Measurements from ENCODE around the gene PTMA.

PTMA gene

GRCh38 chr2:231701456-231702373 is 6.6 kb upstream of the PTMA start:
- Histone ChIP-seq H3K9me3 (ENCODE audit: control insufficient read depth, insufficient read depth, low read length) (no peaks in the 10 kb centered on the region), H3K27me3 (ENCODE audit: control insufficient read depth, insufficient read depth, low read length) (no peaks in the 10 kb centered on the region), H3K4me3 (ENCODE audit: low read length) (no peak overlapping the region), H3K36me3 (ENCODE audit: control insufficient read depth, insufficient read depth, low read length) (no peaks in the 10 kb centered on the region), H3K4me1 (ENCODE audit: control insufficient read depth, insufficient read depth, low read length) (0 out of 2 replicates have a peak, but pooled peaks cover 2% of the 10 kb centered on the region), H3K27ac (ENCODE audit: low read length) (no peak overlapping the region)
- no CpG with 5 or more reads among the region's 22 CpGs for WGBS (ENCODE audit: insufficient coverage, insufficient read length)
- no peak for DNase-seq (ENCODE audit: low read depth, low spot score)

GRCh38 chr2:231704017-231704416 is 4.3 kb upstream of the PTMA start:
- DNase-seq (ENCODE audit: low read depth, low spot score) = no peak
- H3K9me3 ChIP-seq (ENCODE audit: control insufficient read depth, insufficient read depth, low read length) = no peaks in the 10 kb centered on the region
- no peaks in the 10 kb centered on the region; the same call in 1 of the 2 replicates for H3K36me3 ChIP-seq (ENCODE audit: control insufficient read depth, insufficient read depth, low read length)
- H3K27me3 ChIP-seq (ENCODE audit: control insufficient read depth, insufficient read depth, low read length) = no peaks in the 10 kb centered on the region
- H3K4me1 ChIP-seq (ENCODE audit: control insufficient read depth, insufficient read depth, low read length) = 0 out of 2 replicates have a peak, but pooled peaks cover 2% of the 10 kb centered on the region
- H3K4me3 ChIP-seq (ENCODE audit: low read length) = no peak overlapping the region
- H3K27ac ChIP-seq (ENCODE audit: low read length) = no peak overlapping the region
- no CpG with 5 or more reads among the region's 3 CpGs for WGBS (ENCODE audit: insufficient coverage, insufficient read length)

- no CpG with 5 or more reads among the region's 66 CpGs for WGBS (ENCODE audit: insufficient coverage, insufficient read length)
- H3K4me1 ChIP-seq (ENCODE audit: control insufficient read depth, insufficient read depth, low read length) = peaks cover 2% of the 10 kb centered on the region; the same call in 1 of the 2 replicates
- no peaks in the 10 kb centered on the region for H3K9me3 ChIP-seq (ENCODE audit: control insufficient read depth, insufficient read depth, low read length)
- H3K27me3 ChIP-seq (ENCODE audit: control insufficient read depth, insufficient read depth, low read length) = no peaks in the 10 kb centered on the region
- H3K4me3 ChIP-seq (ENCODE audit: low read length) = peak overlapping the region; percentile 89
- peaks cover 25% of the 10 kb centered on the region for H3K36me3 ChIP-seq (ENCODE audit: control insufficient read depth, insufficient read depth, low read length)
- peak; percentile 96 for DNase-seq (ENCODE audit: low read depth, low spot score)
- H3K27ac ChIP-seq (ENCODE audit: low read length) = no peak overlapping the region
These were observed 1.3 kb upstream of the PTMA start for GRCh38 chr2:231706731-231707624.

- Histone ChIP-seq H3K4me3 (ENCODE audit: low read length) (peak overlapping the region; percentile 89), H3K9me3 (ENCODE audit: control insufficient read depth, insufficient read depth, low read length) (no peaks in the 10 kb centered on the region), H3K27me3 (ENCODE audit: control insufficient read depth, insufficient read depth, low read length) (no peaks in the 10 kb centered on the region), H3K36me3 (ENCODE audit: control insufficient read depth, insufficient read depth, low read length) (peaks cover 31% of the 10 kb centered on the region), H3K4me1 (ENCODE audit: control insufficient read depth, insufficient read depth, low read length) (peaks cover 2% of the 10 kb centered on the region; the same call in 1 of the 2 replicates), H3K27ac (ENCODE audit: low read length) (no peak overlapping the region)
- no peak for DNase-seq (ENCODE audit: low read depth, low spot score)
- no CpG with 5 or more reads among the region's 30 CpGs for WGBS (ENCODE audit: insufficient coverage, insufficient read length)
These were observed 749 bp upstream of the PTMA start for GRCh38 chr2:231707625-231707926.

- H3K4me3 ChIP-seq (ENCODE audit: low read length) = peak overlapping the region; percentile 99
- peaks cover 35% of the 10 kb centered on the region for H3K36me3 ChIP-seq (ENCODE audit: control insufficient read depth, insufficient read depth, low read length)
- no CpG with 5 or more reads among the region's 118 CpGs for WGBS (ENCODE audit: insufficient coverage, insufficient read length)
- no peaks in the 10 kb centered on the region for H3K27me3 ChIP-seq (ENCODE audit: control insufficient read depth, insufficient read depth, low read length)
- no peak overlapping the region for H3K27ac ChIP-seq (ENCODE audit: low read length)
- H3K9me3 ChIP-seq (ENCODE audit: control insufficient read depth, insufficient read depth, low read length) = no peaks in the 10 kb centered on the region
- peaks cover 2% of the 10 kb centered on the region; the same call in 1 of the 2 replicates for H3K4me1 ChIP-seq (ENCODE audit: control insufficient read depth, insufficient read depth, low read length)
- no peak for DNase-seq (ENCODE audit: low read depth, low spot score)
These were observed 679 bp downstream of the PTMA start for GRCh38 chr2:231708773-231709635.

GRCh38 chr2:231709636-231709980 is 1.3 kb downstream of the PTMA start:
- Histone ChIP-seq H3K4me3 (ENCODE audit: low read length) (peak overlapping the region; percentile 99), H3K27me3 (ENCODE audit: control insufficient read depth, insufficient read depth, low read length) (no peaks in the 10 kb centered on the region), H3K27ac (ENCODE audit: low read length) (no peak overlapping the region), H3K36me3 (ENCODE audit: control insufficient read depth, insufficient read depth, low read length) (peaks cover 35% of the 10 kb centered on the region), H3K9me3 (ENCODE audit: control insufficient read depth, insufficient read depth, low read length) (no peaks in the 10 kb centered on the region), H3K4me1 (ENCODE audit: control insufficient read depth, insufficient read depth, low read length) (peaks cover 2% of the 10 kb centered on the region; the same call in 1 of the 2 replicates)
- no CpG with 5 or more reads among the region's 33 CpGs for WGBS (ENCODE audit: insufficient coverage, insufficient read length)
- DNase-seq (ENCODE audit: low read depth, low spot score) = no peak

- Histone ChIP-seq H3K27ac (ENCODE audit: low read length) (no peak overlapping the region), H3K27me3 (ENCODE audit: control insufficient read depth, insufficient read depth, low read length) (no peaks in the 10 kb centered on the region)
These were observed 1.9 kb downstream of the PTMA start for GRCh38 chr2:231709981-231710798.

GRCh38 chr2:231710799-231711676 is 2.7 kb downstream of the PTMA start:
- no CpG with 5 or more reads among the region's 43 CpGs for WGBS (ENCODE audit: insufficient coverage, insufficient read length)
- Histone ChIP-seq H3K4me3 (ENCODE audit: low read length) (peak overlapping the region; percentile 99), H3K36me3 (ENCODE audit: control insufficient read depth, insufficient read depth, low read length) (peaks cover 35% of the 10 kb centered on the region), H3K4me1 (ENCODE audit: control insufficient read depth, insufficient read depth, low read length) (no peaks in the 10 kb centered on the region; the same call in 1 of the 2 replicates), H3K27me3 (ENCODE audit: control insufficient read depth, insufficient read depth, low read length) (no peaks in the 10 kb centered on the region), H3K27ac (ENCODE audit: low read length) (no peak overlapping the region), H3K9me3 (ENCODE audit: control insufficient read depth, insufficient read depth, low read length) (no peaks in the 10 kb centered on the region)
- DNase-seq (ENCODE audit: low read depth, low spot score) = no peak

More at GRCh38 chr2:231709981-231710798, 1.9 kb downstream of the PTMA start:
- peak overlapping the region; percentile 99 for H3K4me3 ChIP-seq (ENCODE audit: low read length)
- WGBS (ENCODE audit: insufficient coverage, insufficient read length) = no CpG with 5 or more reads among the region's 105 CpGs
- peaks cover 35% of the 10 kb centered on the region for H3K36me3 ChIP-seq (ENCODE audit: control insufficient read depth, insufficient read depth, low read length)
- no peaks in the 10 kb centered on the region for H3K9me3 ChIP-seq (ENCODE audit: control insufficient read depth, insufficient read depth, low read length)
- no peak for DNase-seq (ENCODE audit: low read depth, low spot score)
- H3K4me1 ChIP-seq (ENCODE audit: control insufficient read depth, insufficient read depth, low read length) = peaks cover 2% of the 10 kb centered on the region; the same call in 1 of the 2 replicates
